B cell (primary cell): ENCODE results near the gene MBD3L4. TPM values are rescaled to one million over a fixed set of nuclear protein-coding genes. Genes with fewer than 3 reads are reported as not detected.
"Not testable (repeated sequence)": the region's sequence is repeated elsewhere in the genome, so short reads cannot be mapped to it uniquely, and the experiment has no call there.

Source experiments
- ATAC-seq: fragments of 200-7000 bp; cut with Tn5 transposase; one replicate; pipeline ENCODE4 v1.10.0; 2021; ENCODE audit warnings: low read depth, mild to moderate bottlenecking, moderate number of reproducible peaks, moderate library complexity
- CTCF ChIA-PET: fragments of 350-600 bp; sonication (Branson Sonifier 250); formaldehyde crosslinking; loops from one replicate; lab custom pipeline; 2021; ENCODE audit warnings: antibody characterized with exemption, inconsistent platforms; lab: Charles Lee
- POLR2A ChIA-PET: fragments of 350-600 bp; sonication (Branson Sonifier 250); formaldehyde crosslinking; loops from one replicate; lab custom pipeline; 2021; ENCODE audit warnings: antibody characterized with exemption; lab: Charles Lee
- DNase-seq: peaks from one replicate; pipeline ENCODE4 v3.0.0; 2013
- H2AFZ ChIP-seq: 2 replicates; pipeline ENCODE4 v1.6.1; 2012; ENCODE audit warnings: mild to moderate bottlenecking, low read depth, low read length; ENCODE audit not compliant: insufficient read depth, poor library complexity, severe bottlenecking
- H3K27ac ChIP-seq, 2 donors: 1 replicate in 1 of 2; 2 replicates in 1 of 2; pipeline ENCODE4 v1.5.1; 2012 to 2013; ENCODE audit warnings: low read length in 2 of 2, mild to moderate bottlenecking in 2 of 2, moderate library complexity in 1 of 2
- H3K27me3 ChIP-seq, 4 experiments: fragments of 200-600 bp in 1 of 4; sonication (generic) in 1 of 4; replicated peaks in 1 of 4; 1 replicate in 2 of 4; 2 replicates in 2 of 4; pipeline versions ENCODE4 v1.6.1 to v1.7.0; 2013 to 2016; ENCODE audit warnings: low read length in 3 of 4, mild to moderate bottlenecking in 2 of 4, mixed read lengths in 1 of 4, moderate library complexity in 1 of 4; ENCODE audit not compliant: insufficient read depth in 4 of 4, control insufficient read depth in 3 of 4; ENCODE audit errors: control extremely low read depth in 1 of 4
- H3K36me3 ChIP-seq, 2 experiments: replicated peaks in 1 of 2; 1 replicate in 1 of 2; 2 replicates in 1 of 2; pipeline versions ENCODE4 v1.6.1 to v1.7.1; 2013; ENCODE audit warnings: low read length in 1 of 2; ENCODE audit not compliant: insufficient read depth in 2 of 2, control insufficient read depth in 1 of 2; ENCODE audit errors: control extremely low read depth in 1 of 2, extremely low read depth in 1 of 2
- H3K4me1 ChIP-seq, 2 donors: fragments of 200-600 bp in 1 of 2; sonication (generic) in 1 of 2; 1 replicate in 1 of 2; 2 replicates in 1 of 2; pipeline versions ENCODE4 v1.5.1 to v1.6.1; 2013 to 2017; ENCODE audit warnings: low read length in 2 of 2; ENCODE audit not compliant: control insufficient read depth in 2 of 2, insufficient read depth in 2 of 2
- H3K4me2 ChIP-seq: replicated peaks from 2 replicates; pipeline ENCODE3; 2012; ENCODE audit warnings: mild to moderate bottlenecking, low read depth, low read length; ENCODE audit not compliant: poor library complexity, severe bottlenecking
- H3K4me3 ChIP-seq, 5 experiments: fragments of 200-600 bp in 1 of 5; sonication (generic) in 1 of 5; 1 replicate in 3 of 5; 2 replicates in 2 of 5; pipeline versions ENCODE4 v1.5.1 to v1.7.0; 2011 to 2016; ENCODE audit warnings: low read length in 4 of 5, mild to moderate bottlenecking in 4 of 5, low read depth in 2 of 5, control low read depth in 1 of 5, moderate library complexity in 1 of 5; ENCODE audit not compliant: insufficient read depth in 1 of 5; ENCODE audit errors: control extremely low read depth in 1 of 5, extremely low read depth in 1 of 5
- H3K79me2 ChIP-seq: fragments of 200-600 bp; sonication (generic); one replicate; pipeline ENCODE4 v1.6.0; 2016; ENCODE audit warnings: low read length; ENCODE audit not compliant: control insufficient read depth, insufficient read depth
- H3K9ac ChIP-seq: fragments of 200-600 bp; sonication (generic); 2 replicates; pipeline ENCODE4 v1.6.1; 2017; ENCODE audit warnings: mild to moderate bottlenecking, low read length, moderate library complexity
- H3K9me3 ChIP-seq, 3 donors: one replicate each; pipeline versions ENCODE4 v1.6.1 to v1.7.1; 2013; ENCODE audit warnings: low read length in 2 of 3; ENCODE audit not compliant: control insufficient read depth in 2 of 3, insufficient read depth in 1 of 3; ENCODE audit errors: control extremely low read depth in 1 of 3
- H4K20me1 ChIP-seq: 2 replicates; pipeline ENCODE4 v1.6.0; 2012; ENCODE audit warnings: mild to moderate bottlenecking, low read length; ENCODE audit not compliant: insufficient read depth, control insufficient read depth, poor library complexity, severe bottlenecking
- H3K27ac Mint-ChIP-seq: one replicate; pipeline ENCODE4 v1.8.0; 2021; ENCODE audit warnings: mixed read lengths
- H3K27me3 Mint-ChIP-seq: one replicate; pipeline ENCODE4 v1.8.0; 2021; ENCODE audit warnings: mixed read lengths
- H3K4me1 Mint-ChIP-seq: one replicate; pipeline ENCODE4 v1.8.0; 2021; ENCODE audit warnings: mixed read lengths
- H3K4me3 Mint-ChIP-seq: one replicate; pipeline ENCODE4 v1.8.0; 2021; ENCODE audit warnings: mixed read lengths
- H3K9me3 Mint-ChIP-seq: one replicate; pipeline ENCODE4 v1.8.0; 2022; ENCODE audit warnings: mixed read lengths; ENCODE audit not compliant: insufficient read depth
- WGBS: methylation state at CpG from one replicate; pipeline ENCODE4 v1.1.5; 2013; ENCODE audit warnings: missing lambda C conversion rate; ENCODE audit not compliant: insufficient coverage; 5-methylcytosine and 5-hydroxymethylcytosine counted together
- intact Hi-C: fragments of 100-400 bp; cut with micrococcal nuclease; formaldehyde crosslinking; loops from one replicate; pipeline ENCODE4 v1.10.0; 2022
- polyA plus RNA-seq: library from polyadenylated mRNA; depleted of rRNA; stranded (reverse); fragments of >200 nt; gene quantifications from 2 replicates; pipeline ENCODE4 v1.2.3, GENCODE V29; 2012
- total RNA-seq, 2 donors: library from RNA; stranded (reverse); fragments of 120-200 nt in 1 of 2; gene quantifications; 1 replicate in 1 of 2; 2 replicates in 1 of 2; pipeline versions ENCODE4 v1.2.3 to v1.2.4, GENCODE V29; 2013 to 2022

Gene MBD3L4
- total and polyA plus RNA-seq, 2 donors (not counting 1 experiment from before 2014, with no cell fraction given) = not detected

- ATAC-seq, H3K4me1 ChIP-seq, H3K36me3 ChIP-seq, H2AFZ ChIP-seq, POLR2A ChIA-PET, H3K27me3 Mint-ChIP-seq, H3K4me2 ChIP-seq, H3K4me1 Mint-ChIP-seq, H3K27ac Mint-ChIP-seq, H3K27ac ChIP-seq, H3K9ac ChIP-seq, H3K9me3 ChIP-seq, H3K9me3 Mint-ChIP-seq, H3K4me3 ChIP-seq, intact Hi-C loops, H3K4me3 Mint-ChIP-seq, H4K20me1 ChIP-seq, CTCF ChIA-PET, H3K27me3 ChIP-seq, H3K79me2 ChIP-seq: not testable (repeated sequence)
- no CpG with 5 or more reads among the region's 7 CpGs for WGBS
- DNase-seq = peak; percentile 0
Measured at GRCh38 chr19:7052896-7053295, 12.9 kb upstream of the MBD3L4 start.

- H3K27me3 Mint-ChIP-seq, H3K27me3 ChIP-seq, DNase-seq, CTCF ChIA-PET, H3K4me2 ChIP-seq, H3K4me1 ChIP-seq, H3K4me3 ChIP-seq, POLR2A ChIA-PET, H3K27ac Mint-ChIP-seq, H2AFZ ChIP-seq, H3K79me2 ChIP-seq, intact Hi-C loops, H3K9ac ChIP-seq, H3K9me3 Mint-ChIP-seq, H3K4me3 Mint-ChIP-seq, H3K36me3 ChIP-seq, H4K20me1 ChIP-seq, ATAC-seq, H3K27ac ChIP-seq, H3K9me3 ChIP-seq, H3K4me1 Mint-ChIP-seq: not testable (repeated sequence)
- WGBS = no CpG with 5 or more reads among the region's 5 CpGs
Measured at GRCh38 chr19:7051421-7051820, 11.4 kb upstream of the MBD3L4 start.

GRCh38 chr19:7049021-7049420 lies 9.0 kb upstream of the MBD3L4 start, which contains the start of gene MBD3L2:
MBD3L2 (plus strand) TSS chr19:7049321; CDS start chr19:7049374, 53 bp downstream.
- H3K4me3 Mint-ChIP-seq, H3K79me2 ChIP-seq, H3K4me1 Mint-ChIP-seq, ATAC-seq, H2AFZ ChIP-seq, H3K4me1 ChIP-seq, H3K27me3 Mint-ChIP-seq, H3K9ac ChIP-seq, intact Hi-C loops, H3K4me2 ChIP-seq, H3K9me3 ChIP-seq, H3K27me3 ChIP-seq, POLR2A ChIA-PET, H3K4me3 ChIP-seq, H3K9me3 Mint-ChIP-seq, H3K36me3 ChIP-seq, H4K20me1 ChIP-seq, DNase-seq, CTCF ChIA-PET, H3K27ac ChIP-seq, H3K27ac Mint-ChIP-seq: not testable (repeated sequence)
- no CpG with 5 or more reads among the region's 7 CpGs for WGBS

- CTCF ChIA-PET, H3K27me3 ChIP-seq, H3K4me1 Mint-ChIP-seq, H3K27ac ChIP-seq, POLR2A ChIA-PET, H3K4me2 ChIP-seq, H3K4me3 ChIP-seq, DNase-seq, intact Hi-C loops, H2AFZ ChIP-seq, H3K27me3 Mint-ChIP-seq, H3K9me3 ChIP-seq, H3K9ac ChIP-seq, H3K4me3 Mint-ChIP-seq, H3K4me1 ChIP-seq, ATAC-seq, H4K20me1 ChIP-seq, H3K9me3 Mint-ChIP-seq, H3K36me3 ChIP-seq, H3K79me2 ChIP-seq, H3K27ac Mint-ChIP-seq: not testable (repeated sequence)
- no CpG with 5 or more reads among the region's 2 CpGs for WGBS
Measured at GRCh38 chr19:7041563-7041962, 1.6 kb upstream of the MBD3L4 start.
